ENCODE data around the gene ALOX15B.

DNA sequence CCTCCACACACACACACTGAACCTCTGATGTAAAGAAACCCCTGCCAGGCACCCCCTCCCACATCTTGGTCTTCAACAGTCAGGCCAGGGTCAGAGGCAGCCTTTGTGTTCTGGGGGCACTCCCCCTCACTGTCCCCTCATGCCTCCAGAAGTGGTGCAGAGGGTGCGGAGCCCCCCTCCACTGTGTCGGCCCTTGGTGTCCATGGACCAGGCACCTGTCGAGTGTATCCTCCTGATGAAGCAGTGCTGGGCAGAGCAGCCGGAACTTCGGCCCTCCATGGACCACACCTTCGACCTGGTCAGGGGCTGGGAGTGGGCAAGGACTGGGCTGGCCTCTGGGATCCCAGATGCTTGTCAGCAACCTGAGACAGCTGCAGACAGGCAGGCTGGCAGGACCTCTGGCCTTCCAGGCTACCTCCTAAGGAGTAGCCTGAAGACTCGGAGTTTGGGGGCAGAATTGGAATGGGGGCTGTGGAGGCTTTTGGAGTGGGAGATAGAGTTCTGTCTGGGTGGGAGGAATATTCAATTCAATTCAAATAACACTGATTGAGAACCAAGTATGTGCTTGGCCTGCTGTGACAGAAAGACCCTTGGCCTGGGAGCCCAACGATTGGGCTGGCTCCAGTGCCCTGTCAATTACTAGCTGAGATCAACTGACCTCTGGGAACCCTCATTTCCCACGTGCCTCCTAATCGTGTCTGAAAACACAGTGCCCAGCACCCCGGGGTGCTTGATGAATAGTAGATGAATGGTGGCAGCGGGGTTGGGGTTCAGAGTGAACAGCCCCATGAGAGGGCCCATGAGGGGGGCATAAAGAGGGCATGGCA is 24.9 kb upstream of the ALOX15B start:
- TF ChIP-seq, protein P1, sequence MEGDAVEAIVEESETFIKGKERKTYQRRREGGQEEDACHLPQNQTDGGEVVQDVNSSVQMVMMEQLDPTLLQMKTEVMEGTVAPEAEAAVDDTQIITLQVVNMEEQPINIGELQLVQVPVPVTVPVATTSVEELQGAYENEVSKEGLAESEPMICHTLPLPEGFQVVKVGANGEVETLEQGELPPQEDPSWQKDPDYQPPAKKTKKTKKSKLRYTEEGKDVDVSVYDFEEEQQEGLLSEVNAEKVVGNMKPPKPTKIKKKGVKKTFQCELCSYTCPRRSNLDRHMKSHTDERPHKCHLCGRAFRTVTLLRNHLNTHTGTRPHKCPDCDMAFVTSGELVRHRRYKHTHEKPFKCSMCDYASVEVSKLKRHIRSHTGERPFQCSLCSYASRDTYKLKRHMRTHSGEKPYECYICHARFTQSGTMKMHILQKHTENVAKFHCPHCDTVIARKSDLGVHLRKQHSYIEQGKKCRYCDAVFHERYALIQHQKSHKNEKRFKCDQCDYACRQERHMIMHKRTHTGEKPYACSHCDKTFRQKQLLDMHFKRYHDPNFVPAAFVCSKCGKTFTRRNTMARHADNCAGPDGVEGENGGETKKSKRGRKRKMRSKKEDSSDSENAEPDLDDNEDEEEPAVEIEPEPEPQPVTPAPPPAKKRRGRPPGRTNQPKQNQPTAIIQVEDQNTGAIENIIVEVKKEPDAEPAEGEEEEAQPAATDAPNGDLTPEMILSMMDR (conservative IDR thresholded peaks at IDR 0.05 in 1 of 2, IDR thresholded peaks at IDR 0.05 in 1 of 2; ENCODE audit: extremely low read depth in 1 of 2, insufficient read depth in 1 of 2, low read depth in 1 of 2, low read length in 2 of 2) = no peak
- no peak for TF ChIP-seq EZH2 (IDR thresholded peaks at IDR 0.05; ENCODE audit: borderline replicate concordance, low read length)
